ENCODE data around the gene POLD4. TPM values are rescaled to one million over a fixed set of nuclear protein-coding genes. Genes with fewer than 3 reads are reported as not detected.

POLD4 gene
- total RNA-seq, 1 donor from 2014 or later = 19.8 TPM

DNA sequence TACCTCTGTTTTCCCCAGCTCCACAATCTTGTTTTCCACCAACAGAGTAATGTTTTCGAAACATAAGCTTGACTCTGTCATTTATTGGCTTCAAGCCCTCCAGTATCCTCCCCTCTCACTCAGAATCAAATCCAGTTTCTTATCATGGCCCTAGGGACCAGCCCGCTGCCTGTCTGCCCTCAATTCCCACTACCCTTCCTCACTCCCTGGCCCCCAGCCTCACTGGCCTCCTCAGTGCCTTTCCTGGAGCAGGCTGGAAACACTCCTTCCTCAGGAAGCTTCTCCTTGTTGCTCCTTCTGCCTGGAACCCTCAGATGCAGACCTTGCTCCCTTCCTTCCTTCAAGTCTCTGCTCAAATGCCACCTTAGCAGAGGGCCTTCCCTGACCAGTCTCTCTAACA is 3.9 kb downstream of the POLD4 start:
- no peaks in the 10 kb centered on the region for H3K36me3 Mint-ChIP-seq (ENCODE audit: insufficient read depth)
- peaks cover 29% of the 10 kb centered on the region for H3K4me1 Mint-ChIP-seq (ENCODE audit: low read depth)
- H3K4me3 Mint-ChIP-seq (ENCODE audit: low read depth) = no peak overlapping the region
- H3K27me3 Mint-ChIP-seq = no peaks in the 10 kb centered on the region
- TF ChIP-seq, protein P1, sequence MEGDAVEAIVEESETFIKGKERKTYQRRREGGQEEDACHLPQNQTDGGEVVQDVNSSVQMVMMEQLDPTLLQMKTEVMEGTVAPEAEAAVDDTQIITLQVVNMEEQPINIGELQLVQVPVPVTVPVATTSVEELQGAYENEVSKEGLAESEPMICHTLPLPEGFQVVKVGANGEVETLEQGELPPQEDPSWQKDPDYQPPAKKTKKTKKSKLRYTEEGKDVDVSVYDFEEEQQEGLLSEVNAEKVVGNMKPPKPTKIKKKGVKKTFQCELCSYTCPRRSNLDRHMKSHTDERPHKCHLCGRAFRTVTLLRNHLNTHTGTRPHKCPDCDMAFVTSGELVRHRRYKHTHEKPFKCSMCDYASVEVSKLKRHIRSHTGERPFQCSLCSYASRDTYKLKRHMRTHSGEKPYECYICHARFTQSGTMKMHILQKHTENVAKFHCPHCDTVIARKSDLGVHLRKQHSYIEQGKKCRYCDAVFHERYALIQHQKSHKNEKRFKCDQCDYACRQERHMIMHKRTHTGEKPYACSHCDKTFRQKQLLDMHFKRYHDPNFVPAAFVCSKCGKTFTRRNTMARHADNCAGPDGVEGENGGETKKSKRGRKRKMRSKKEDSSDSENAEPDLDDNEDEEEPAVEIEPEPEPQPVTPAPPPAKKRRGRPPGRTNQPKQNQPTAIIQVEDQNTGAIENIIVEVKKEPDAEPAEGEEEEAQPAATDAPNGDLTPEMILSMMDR (IDR thresholded peaks at IDR 0.05; ENCODE audit: unreplicated experiment) = no peak
- no peaks in the 10 kb centered on the region for H3K9me3 Mint-ChIP-seq (ENCODE audit: low read depth)
- H3K27ac Mint-ChIP-seq = no peak overlapping the region
- DNase-seq (ENCODE audit: low spot score, unreplicated experiment) = no peak

DNA sequence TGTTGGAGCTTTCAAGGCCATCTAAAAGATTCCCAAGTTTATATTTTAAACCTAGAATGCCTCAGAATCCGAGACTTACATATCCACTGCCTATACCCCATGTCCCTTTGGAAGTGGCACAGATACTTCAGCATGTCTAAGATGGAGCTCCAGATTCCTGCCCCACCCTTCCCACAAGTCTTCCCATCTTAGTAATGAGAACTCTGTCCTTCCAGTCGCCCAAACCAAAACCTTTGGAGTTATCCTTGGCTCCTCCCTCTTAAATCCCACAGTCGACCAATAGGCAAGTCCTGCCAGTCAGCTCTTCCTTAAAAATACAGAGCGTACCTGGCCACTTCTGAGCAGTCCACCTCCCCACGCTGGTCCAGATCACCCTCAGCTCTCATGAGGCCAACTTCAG is 4.3 kb downstream of the POLD4 start:
- DNase-seq (ENCODE audit: low spot score, unreplicated experiment) = no peak
- peaks cover 25% of the 10 kb centered on the region for H3K4me1 Mint-ChIP-seq (ENCODE audit: low read depth)
- H3K9me3 Mint-ChIP-seq (ENCODE audit: low read depth) = no peaks in the 10 kb centered on the region
- no peak overlapping the region for H3K27ac Mint-ChIP-seq
- no peak overlapping the region for H3K4me3 Mint-ChIP-seq (ENCODE audit: low read depth)
- TF ChIP-seq, protein P1 (IDR thresholded peaks at IDR 0.05; ENCODE audit: unreplicated experiment) = no peak
- no peaks in the 10 kb centered on the region for H3K27me3 Mint-ChIP-seq
- H3K36me3 Mint-ChIP-seq (ENCODE audit: insufficient read depth) = no peaks in the 10 kb centered on the region

- no peaks in the 10 kb centered on the region for H3K9me3 Mint-ChIP-seq (ENCODE audit: low read depth)
- no peak overlapping the region for H3K27ac Mint-ChIP-seq
Observed at GRCh38 chr11:67347964-67348749, 5.2 kb downstream of the POLD4 start.

DNA sequence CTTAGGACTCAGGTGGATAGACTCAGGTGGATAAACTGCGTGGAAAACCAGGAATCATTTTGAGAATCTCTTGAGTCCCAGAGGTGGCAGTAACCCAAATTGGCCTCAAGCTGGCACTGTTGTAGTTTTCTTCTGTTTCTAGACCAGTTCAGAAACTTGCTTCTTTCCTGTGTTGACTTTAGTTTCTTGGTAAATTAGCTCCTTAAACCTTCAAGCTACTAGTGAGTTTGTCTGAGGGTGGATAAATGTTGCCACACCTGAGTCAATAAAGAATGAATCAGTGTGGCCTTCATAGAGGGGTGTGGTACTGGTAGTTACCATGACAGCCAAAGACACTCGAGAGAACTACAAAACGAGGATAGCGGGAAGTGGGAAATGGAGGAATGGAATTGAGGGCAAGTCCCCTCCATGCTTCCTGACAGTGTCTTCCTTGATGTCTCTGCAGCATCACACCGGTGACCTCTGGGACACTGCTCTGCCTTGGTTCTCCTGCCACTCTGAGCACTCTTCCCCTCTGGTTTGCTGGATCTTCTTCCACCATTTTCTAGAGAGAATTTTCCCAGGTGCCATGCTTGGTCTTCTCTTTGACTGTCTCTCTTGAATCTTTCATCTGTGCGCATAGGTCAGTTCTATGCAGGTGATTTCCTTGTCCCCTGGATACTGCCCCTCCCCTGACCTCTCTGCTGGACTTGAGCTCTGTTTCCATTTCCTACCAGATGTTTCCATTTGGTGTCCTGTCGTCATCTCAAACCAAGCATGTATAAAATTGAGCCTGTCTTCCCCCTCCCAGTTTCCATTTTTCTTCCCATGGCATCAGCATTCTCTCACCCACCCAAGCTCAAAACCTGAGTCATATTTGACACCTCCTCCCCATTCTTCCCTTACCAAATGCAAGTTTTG is 7.2 kb downstream of the POLD4 start:
- Mint-ChIP-seq H3K27ac (peak overlapping the region; percentile 57), H3K4me1 (ENCODE audit: low read depth) (peaks cover 19% of the 10 kb centered on the region), H3K27me3 (no peaks in the 10 kb centered on the region), H3K36me3 (ENCODE audit: insufficient read depth) (peaks cover 6% of the 10 kb centered on the region), H3K4me3 (ENCODE audit: low read depth) (no peak overlapping the region), H3K9me3 (ENCODE audit: low read depth) (no peaks in the 10 kb centered on the region)
- TF ChIP-seq, protein P1 (IDR thresholded peaks at IDR 0.05; ENCODE audit: unreplicated experiment) = peak; percentile 65
- no peak for DNase-seq (ENCODE audit: low spot score, unreplicated experiment)

More at GRCh38 chr11:67347964-67348749, 5.2 kb downstream of the POLD4 start:
- H3K27me3 Mint-ChIP-seq = no peaks in the 10 kb centered on the region
- no peak overlapping the region for H3K4me3 Mint-ChIP-seq (ENCODE audit: low read depth)
- no peak for DNase-seq (ENCODE audit: low spot score, unreplicated experiment)
- TF ChIP-seq, protein P1 (IDR thresholded peaks at IDR 0.05; ENCODE audit: unreplicated experiment) = no peak
- peaks cover 22% of the 10 kb centered on the region for H3K4me1 Mint-ChIP-seq (ENCODE audit: low read depth)
- no peaks in the 10 kb centered on the region for H3K36me3 Mint-ChIP-seq (ENCODE audit: insufficient read depth)

DNA sequence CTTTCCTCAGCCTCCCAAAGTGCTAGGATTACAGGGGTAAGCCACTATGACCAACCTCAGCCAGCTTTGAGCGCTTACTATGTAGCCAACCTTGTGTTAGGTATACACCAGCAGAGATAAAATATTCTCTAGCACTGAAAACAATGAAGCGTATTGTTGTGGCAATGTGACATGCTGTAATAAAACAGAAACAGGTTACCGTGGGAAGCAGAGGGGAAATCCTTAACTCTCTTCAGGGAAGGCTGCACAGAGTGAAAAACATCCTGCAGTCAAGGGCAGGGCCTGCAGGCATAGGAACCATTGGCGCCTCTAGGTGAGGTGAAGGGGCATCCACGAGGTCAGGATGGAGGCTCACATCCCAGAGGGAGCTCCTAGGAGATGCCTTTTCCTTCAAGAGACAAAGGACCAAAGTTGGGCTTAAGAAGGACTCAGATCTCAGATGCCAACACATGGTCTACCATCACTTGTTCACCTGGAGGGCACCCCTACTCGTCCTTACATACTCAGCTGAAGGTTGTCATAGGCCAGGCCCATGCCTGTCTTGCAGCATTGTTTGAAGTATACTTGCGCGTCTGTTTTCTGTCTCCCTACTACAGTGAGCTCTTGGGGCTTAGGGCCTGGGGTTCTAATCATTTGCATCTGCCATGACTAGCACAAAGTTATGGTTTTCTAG is 8.0 kb downstream of the POLD4 start:
- Mint-ChIP-seq H3K27me3 (no peaks in the 10 kb centered on the region), H3K4me3 (ENCODE audit: low read depth) (no peak overlapping the region), H3K4me1 (ENCODE audit: low read depth) (peaks cover 19% of the 10 kb centered on the region), H3K9me3 (ENCODE audit: low read depth) (no peaks in the 10 kb centered on the region), H3K27ac (no peak overlapping the region), H3K36me3 (ENCODE audit: insufficient read depth) (peaks cover 6% of the 10 kb centered on the region)
- no peak for DNase-seq (ENCODE audit: low spot score, unreplicated experiment)
- TF ChIP-seq, protein P1 (IDR thresholded peaks at IDR 0.05; ENCODE audit: unreplicated experiment) = no peak

Data from progenitor cell of endocrine pancreas (in vitro differentiated cells).